Spleen (tissue), 7 donors: ENCODE data around the gene METAP1D.

Experiments
- CTCF ChIP-seq, 11 experiments: fragments of 200-600 bp in 7 of 11; fragments of 450-650 bp in 4 of 11; sonication (generic) in 4 of 11; IDR thresholded peaks in 8 of 11; conservative IDR thresholded peaks in 3 of 11; 1 replicate in 7 of 11; 2 replicates in 4 of 11; pipeline versions ENCODE4 v1.4.0 to v1.8.0; 2016 to 2021; ENCODE audit warnings: antibody characterized with exemption in 11 of 11, inconsistent platforms in 4 of 11, mild to moderate bottlenecking in 1 of 11
- POLR2AphosphoS5 ChIP-seq, 3 donors: sonication (generic); formaldehyde crosslinking; IDR thresholded peaks; one replicate each; pipeline ENCODE4 v1.5.1; 2017; ENCODE audit warnings: antibody characterized with exemption in 3 of 3
- donor health status: DM: no; HTN: no; CAD: no; lungs with moderate emphysema.
- donor health status: DM: no; HTN: no; CAD: no.
- donor health status: DM: no; HTN: no; CAD: no.

GRCh38 chr2:171960570-171960969 is 39.2 kb upstream of the METAP1D start:
- TF ChIP-seq POLR2AphosphoS5 (IDR thresholded peaks at IDR 0.05) (no peak), CTCF (IDR thresholded peaks at IDR 0.05 in 8 of 11, conservative IDR thresholded peaks at IDR 0.05 in 3 of 11) (no peak)
